ENCODE results near the gene KLHL21.

DNA sequence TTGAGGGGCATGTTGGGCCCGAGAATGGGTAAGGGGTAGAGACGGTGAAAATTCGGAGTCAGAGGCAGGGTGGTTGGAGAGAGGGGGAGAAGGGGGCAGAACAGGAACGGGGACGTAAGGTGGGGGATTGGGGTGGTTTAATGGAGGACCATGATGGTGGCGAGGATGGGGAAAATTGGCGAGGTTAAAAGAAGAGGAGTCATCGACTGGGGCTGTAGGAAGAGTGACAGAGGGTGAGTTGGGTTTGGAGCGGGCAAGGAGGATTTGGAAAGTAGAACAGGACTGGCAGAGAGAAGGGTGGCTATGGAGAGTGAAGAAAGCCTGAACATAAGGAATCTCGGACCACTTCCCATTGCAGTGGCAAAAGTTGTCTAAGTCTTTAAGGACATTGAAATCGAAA lies 33.6 kb downstream of the KLHL21 start:
- no peak for TF ChIP-seq ZZZ3 (IDR thresholded peaks at IDR 0.05; ENCODE audit: control insufficient read depth, insufficient read length, low read depth)
- TF ChIP-seq, protein P1, sequence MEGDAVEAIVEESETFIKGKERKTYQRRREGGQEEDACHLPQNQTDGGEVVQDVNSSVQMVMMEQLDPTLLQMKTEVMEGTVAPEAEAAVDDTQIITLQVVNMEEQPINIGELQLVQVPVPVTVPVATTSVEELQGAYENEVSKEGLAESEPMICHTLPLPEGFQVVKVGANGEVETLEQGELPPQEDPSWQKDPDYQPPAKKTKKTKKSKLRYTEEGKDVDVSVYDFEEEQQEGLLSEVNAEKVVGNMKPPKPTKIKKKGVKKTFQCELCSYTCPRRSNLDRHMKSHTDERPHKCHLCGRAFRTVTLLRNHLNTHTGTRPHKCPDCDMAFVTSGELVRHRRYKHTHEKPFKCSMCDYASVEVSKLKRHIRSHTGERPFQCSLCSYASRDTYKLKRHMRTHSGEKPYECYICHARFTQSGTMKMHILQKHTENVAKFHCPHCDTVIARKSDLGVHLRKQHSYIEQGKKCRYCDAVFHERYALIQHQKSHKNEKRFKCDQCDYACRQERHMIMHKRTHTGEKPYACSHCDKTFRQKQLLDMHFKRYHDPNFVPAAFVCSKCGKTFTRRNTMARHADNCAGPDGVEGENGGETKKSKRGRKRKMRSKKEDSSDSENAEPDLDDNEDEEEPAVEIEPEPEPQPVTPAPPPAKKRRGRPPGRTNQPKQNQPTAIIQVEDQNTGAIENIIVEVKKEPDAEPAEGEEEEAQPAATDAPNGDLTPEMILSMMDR (IDR thresholded peaks at IDR 0.05 in 2 of 3, conservative IDR thresholded peaks at IDR 0.05 in 1 of 3; ENCODE audit: control insufficient read depth in 2 of 3, extremely low read depth in 1 of 3, insufficient read depth in 1 of 3, low read depth in 3 of 3, low read length in 3 of 3): no peak

All from GM12878 (cell line).